ENCODE measurements around the gene HCN1. TPM values are rescaled to one million over a fixed set of nuclear protein-coding genes. Genes with fewer than 3 reads are reported as not detected.

The HCN1 gene
- total and polyA plus RNA-seq, 2 donors from 2014 or later = not detected

- Histone ChIP-seq H3K4me1 (ENCODE audit: control insufficient read depth in 2 of 3, insufficient read depth in 2 of 3, low read depth in 1 of 3, low read length in 3 of 3) (no peaks in the 10 kb centered on the region), H3K4me3 (ENCODE audit: low read length in 3 of 3) (no peak overlapping the region), H3K27ac (ENCODE audit: low read depth in 2 of 2, low read length in 2 of 2) (no peak overlapping the region), H3K9me3 (ENCODE audit: control insufficient read depth in 2 of 3, insufficient read depth in 1 of 3, low read length in 3 of 3) (no peaks in the 10 kb centered on the region), H3K9ac (ENCODE audit: low read length in 3 of 3) (no peak overlapping the region), H3K27me3 (ENCODE audit: control insufficient read depth, insufficient read depth, low read length) (no peaks in the 10 kb centered on the region), H3K36me3 (ENCODE audit: control insufficient read depth in 2 of 3, insufficient read depth in 3 of 3, low read length in 3 of 3) (no peaks in the 10 kb centered on the region)
- FAIRE-seq (no peak), DNase-seq (no peak)
- TF ChIP-seq CTCF (IDR thresholded peaks at IDR 0.05; ENCODE audit: borderline replicate concordance, extremely low read depth, insufficient read depth) = no peak
- intact Hi-C loops (cut with DNase I) = no loop called here
Measured at GRCh38 chr5:45680950-45681349, 15.2 kb downstream of the HCN1 start.

- no peak for TF ChIP-seq CTCF (IDR thresholded peaks at IDR 0.05; ENCODE audit: borderline replicate concordance, extremely low read depth, insufficient read depth)
- H3K9ac ChIP-seq (ENCODE audit: low read length in 3 of 3) = no peak overlapping the region
- no peak for DNase-seq
- no peaks in the 10 kb centered on the region for H3K36me3 ChIP-seq (ENCODE audit: control insufficient read depth in 2 of 3, insufficient read depth in 3 of 3, low read length in 3 of 3)
- intact Hi-C loops (cut with DNase I) = no loop called here
- FAIRE-seq = no peak
- H3K27me3 ChIP-seq (ENCODE audit: control insufficient read depth, insufficient read depth, low read length) = no peaks in the 10 kb centered on the region
- H3K9me3 ChIP-seq (ENCODE audit: control insufficient read depth in 2 of 3, insufficient read depth in 1 of 3, low read length in 3 of 3) = no peaks in the 10 kb centered on the region
- no peaks in the 10 kb centered on the region for H3K4me1 ChIP-seq (ENCODE audit: control insufficient read depth in 2 of 3, insufficient read depth in 2 of 3, low read depth in 1 of 3, low read length in 3 of 3)
- H3K4me3 ChIP-seq (ENCODE audit: low read length in 3 of 3) = no peak overlapping the region
- H3K27ac ChIP-seq (ENCODE audit: low read depth in 2 of 2, low read length in 2 of 2) = no peak overlapping the region
Measured at GRCh38 chr5:45677524-45677923, 18.7 kb downstream of the HCN1 start.

- no peaks in the 10 kb centered on the region for H3K9me3 ChIP-seq (ENCODE audit: control insufficient read depth in 2 of 3, insufficient read depth in 1 of 3, low read length in 3 of 3)
- no peaks in the 10 kb centered on the region for H3K36me3 ChIP-seq (ENCODE audit: control insufficient read depth in 2 of 3, insufficient read depth in 3 of 3, low read length in 3 of 3)
- no peak overlapping the region for H3K4me3 ChIP-seq (ENCODE audit: low read length in 3 of 3)
- intact Hi-C loops (cut with DNase I) = no loop called here
- H3K27me3 ChIP-seq (ENCODE audit: control insufficient read depth, insufficient read depth, low read length) = no peaks in the 10 kb centered on the region
- no peaks in the 10 kb centered on the region for H3K4me1 ChIP-seq (ENCODE audit: control insufficient read depth in 2 of 3, insufficient read depth in 2 of 3, low read depth in 1 of 3, low read length in 3 of 3)
- no peak for FAIRE-seq
- no peak overlapping the region for H3K27ac ChIP-seq (ENCODE audit: low read depth in 2 of 2, low read length in 2 of 2)
- no peak for TF ChIP-seq CTCF (IDR thresholded peaks at IDR 0.05; ENCODE audit: borderline replicate concordance, extremely low read depth, insufficient read depth)
- no peak overlapping the region for H3K9ac ChIP-seq (ENCODE audit: low read length in 3 of 3)
- DNase-seq = no peak
Measured at GRCh38 chr5:45672271-45672670, 23.9 kb downstream of the HCN1 start.

- Histone ChIP-seq H3K27me3 (ENCODE audit: control insufficient read depth, insufficient read depth, low read length) (no peaks in the 10 kb centered on the region), H3K9me3 (ENCODE audit: control insufficient read depth in 2 of 3, insufficient read depth in 1 of 3, low read length in 3 of 3) (no peaks in the 10 kb centered on the region), H3K4me3 (ENCODE audit: low read length in 3 of 3) (no peak overlapping the region), H3K9ac (ENCODE audit: low read length in 3 of 3) (no peak overlapping the region), H3K4me1 (ENCODE audit: control insufficient read depth in 2 of 3, insufficient read depth in 2 of 3, low read depth in 1 of 3, low read length in 3 of 3) (no peaks in the 10 kb centered on the region), H3K27ac (ENCODE audit: low read depth in 2 of 2, low read length in 2 of 2) (no peak overlapping the region), H3K36me3 (ENCODE audit: control insufficient read depth in 2 of 3, insufficient read depth in 3 of 3, low read length in 3 of 3) (no peaks in the 10 kb centered on the region)
- TF ChIP-seq CTCF (IDR thresholded peaks at IDR 0.05; ENCODE audit: borderline replicate concordance, extremely low read depth, insufficient read depth) = no peak
- intact Hi-C loops (cut with DNase I) = no loop called here
- no peak for DNase-seq
- no peak for FAIRE-seq
Measured at GRCh38 chr5:45648744-45649143, 47.4 kb downstream of the HCN1 start.
